GM12892 (cell line): ENCODE results near the gene LAP3.
A peak's percentile ranks its signal among the peaks of the same experiment; 100 is the strongest.

ENCODE experiments used
- DNase-seq: peaks from one replicate; pipeline ENCODE4 v3.0.0; 2011; ENCODE audit not compliant: insufficient read length
- FAIRE-seq: peaks from 2 replicates; lab custom pipeline; 2011; peaks lifted over from hg19 to GRCh38; lab: Jason Lieb, UNC
- POLR2A ChIP-seq: IDR thresholded peaks from 2 replicates; pipeline ENCODE4 v1.6.1; 2011; ENCODE audit warnings: low read depth, low read length, control low read depth
- POLR2AphosphoS5 ChIP-seq: IDR thresholded peaks from 2 replicates; pipeline ENCODE4 v1.6.1; 2011; ENCODE audit warnings: low read depth, low read length, control low read depth
- TAF1 ChIP-seq: IDR thresholded peaks from 2 replicates; pipeline ENCODE4 v1.6.1; 2011; ENCODE audit warnings: low read depth, mild to moderate bottlenecking, control low read depth, low read length, borderline replicate concordance

LAP3 gene

DNA sequence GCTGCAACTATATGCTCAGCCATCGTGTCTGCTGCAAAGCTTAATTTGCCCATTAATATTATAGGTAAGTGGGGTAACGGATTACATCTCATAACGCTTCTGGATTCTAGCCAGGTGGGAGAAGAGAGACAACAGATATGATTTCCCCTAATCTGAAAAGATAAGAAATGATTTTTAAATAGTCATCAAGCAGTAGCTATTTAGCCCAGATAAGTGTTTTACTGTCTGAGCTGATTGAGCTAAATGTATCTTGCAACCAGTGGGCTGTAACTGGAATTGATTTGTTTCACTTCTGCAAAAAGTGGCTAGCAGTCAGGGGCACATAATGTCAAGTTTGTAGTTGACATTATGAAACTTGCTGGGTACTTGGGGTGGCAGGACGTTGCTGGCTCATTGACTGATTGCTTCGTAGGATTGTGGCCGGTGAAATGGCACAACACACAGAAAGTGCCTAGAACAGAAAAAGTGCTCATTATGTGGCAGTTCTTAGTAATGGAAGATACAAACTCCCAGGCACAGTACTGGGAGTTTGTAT is 18.5 kb downstream of the LAP3 start:
- DNase-seq (no peak), FAIRE-seq (peak; percentile 90)
- no peak for TF ChIP-seq TAF1
- 0 out of 2 replicates have a peak, but pooled peaks have one; percentile 28 for TF ChIP-seq POLR2AphosphoS5

DNA sequence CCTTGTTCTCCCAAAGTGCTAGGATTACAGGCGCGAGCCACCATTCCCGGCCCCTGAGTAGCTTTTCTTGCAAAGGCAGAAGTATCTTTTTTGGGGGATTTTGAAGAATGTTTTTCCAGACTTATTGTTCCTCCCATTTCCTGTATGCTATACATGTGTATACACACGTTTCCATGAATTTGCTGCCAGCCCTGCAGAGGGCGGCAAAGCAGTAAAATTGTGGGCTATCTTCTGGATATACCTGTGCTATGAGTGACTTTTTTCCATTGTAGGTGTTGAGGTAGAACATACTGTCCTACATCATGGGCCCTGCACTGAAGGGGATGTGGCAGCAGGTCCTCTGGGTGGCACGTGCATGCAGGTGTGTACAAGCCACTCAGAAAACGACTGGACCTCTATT is 20.5 kb downstream of the LAP3 start:
- DNase-seq (no peak), FAIRE-seq (no peak)
- TF ChIP-seq TAF1 (no peak), POLR2A (no peak), POLR2AphosphoS5 (no peak)

DNA sequence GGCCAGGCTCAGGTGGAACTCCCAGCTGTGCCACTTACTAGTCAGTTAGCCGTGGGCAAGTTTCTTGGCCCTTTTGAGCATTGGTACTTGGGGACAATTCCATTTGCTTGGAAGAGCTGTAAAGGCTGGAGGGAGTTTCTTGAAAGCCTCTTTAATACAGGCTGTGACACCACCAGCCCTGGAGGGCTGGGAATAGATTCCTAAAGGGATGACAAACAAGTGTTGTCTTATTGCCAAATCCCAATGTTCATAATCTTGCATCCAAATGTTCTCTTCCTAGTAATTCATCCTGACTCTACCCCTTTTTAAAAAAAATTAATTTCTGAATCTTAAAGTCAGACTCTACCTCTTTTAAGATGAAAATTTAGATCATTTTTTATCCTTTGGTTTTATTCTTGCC is 22.8 kb downstream of the LAP3 start:
- no peak for DNase-seq
- FAIRE-seq = no peak
- TF ChIP-seq POLR2AphosphoS5 (no peak), TAF1 (no peak), POLR2A (no peak)

DNA sequence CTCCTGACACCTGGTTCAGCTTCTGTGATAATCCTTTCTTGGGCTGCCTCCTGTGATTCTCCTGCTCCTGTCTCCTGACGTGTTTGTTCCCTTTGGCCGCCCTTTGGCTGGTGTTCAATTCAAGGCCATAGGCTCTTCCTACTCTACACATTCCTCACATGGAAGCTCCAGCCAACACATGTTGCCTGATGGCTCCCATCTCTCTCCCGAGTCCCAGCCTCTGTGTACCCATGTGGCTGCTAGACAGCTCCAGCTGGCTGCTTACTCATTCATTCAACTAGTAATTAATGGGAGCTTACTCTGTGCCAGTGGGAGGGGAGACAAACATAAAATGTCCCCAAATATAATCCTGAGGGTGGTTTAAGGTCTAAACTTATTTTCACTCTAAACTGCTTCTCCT is 28.2 kb downstream of the LAP3 start:
- FAIRE-seq (no peak), DNase-seq (no peak)
- TF ChIP-seq TAF1 (no peak), POLR2AphosphoS5 (no peak), POLR2A (no peak)

DNA sequence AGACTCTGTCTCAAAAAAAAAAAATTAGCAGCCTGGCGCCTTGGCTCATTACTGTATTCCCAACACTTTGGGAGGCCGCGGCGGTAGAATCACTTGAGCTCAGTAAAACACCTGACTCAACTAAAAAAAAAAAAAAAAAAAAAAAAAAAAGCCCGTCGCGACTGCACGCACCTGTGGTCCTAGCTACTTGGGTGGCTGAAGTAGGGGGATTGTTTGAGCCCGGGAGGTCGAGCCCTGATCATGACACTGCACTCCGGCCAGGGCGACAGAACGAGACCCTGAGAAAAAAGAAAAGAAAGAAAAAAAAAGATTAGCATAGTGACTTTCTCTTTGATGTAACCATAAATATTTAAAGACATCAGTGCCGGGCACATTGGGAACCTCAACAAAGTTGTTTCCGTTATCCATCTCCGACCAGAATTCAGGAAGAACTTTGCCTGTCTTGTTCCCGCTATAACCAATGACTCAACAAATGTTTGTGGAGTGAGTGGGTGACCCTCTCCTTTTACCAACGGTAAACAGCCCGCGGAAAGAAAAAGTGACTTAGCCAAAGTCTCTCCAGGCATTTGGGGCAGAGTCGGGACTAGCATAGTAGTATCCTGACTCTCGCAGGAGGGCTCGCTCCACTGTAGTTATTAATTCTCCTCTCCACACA is 36.9 kb downstream of the LAP3 start:
- DNase-seq (no peak), FAIRE-seq (no peak)
- TF ChIP-seq POLR2AphosphoS5 = no peak
- TF ChIP-seq TAF1 = no peak
- TF ChIP-seq POLR2A = no peak

DNA sequence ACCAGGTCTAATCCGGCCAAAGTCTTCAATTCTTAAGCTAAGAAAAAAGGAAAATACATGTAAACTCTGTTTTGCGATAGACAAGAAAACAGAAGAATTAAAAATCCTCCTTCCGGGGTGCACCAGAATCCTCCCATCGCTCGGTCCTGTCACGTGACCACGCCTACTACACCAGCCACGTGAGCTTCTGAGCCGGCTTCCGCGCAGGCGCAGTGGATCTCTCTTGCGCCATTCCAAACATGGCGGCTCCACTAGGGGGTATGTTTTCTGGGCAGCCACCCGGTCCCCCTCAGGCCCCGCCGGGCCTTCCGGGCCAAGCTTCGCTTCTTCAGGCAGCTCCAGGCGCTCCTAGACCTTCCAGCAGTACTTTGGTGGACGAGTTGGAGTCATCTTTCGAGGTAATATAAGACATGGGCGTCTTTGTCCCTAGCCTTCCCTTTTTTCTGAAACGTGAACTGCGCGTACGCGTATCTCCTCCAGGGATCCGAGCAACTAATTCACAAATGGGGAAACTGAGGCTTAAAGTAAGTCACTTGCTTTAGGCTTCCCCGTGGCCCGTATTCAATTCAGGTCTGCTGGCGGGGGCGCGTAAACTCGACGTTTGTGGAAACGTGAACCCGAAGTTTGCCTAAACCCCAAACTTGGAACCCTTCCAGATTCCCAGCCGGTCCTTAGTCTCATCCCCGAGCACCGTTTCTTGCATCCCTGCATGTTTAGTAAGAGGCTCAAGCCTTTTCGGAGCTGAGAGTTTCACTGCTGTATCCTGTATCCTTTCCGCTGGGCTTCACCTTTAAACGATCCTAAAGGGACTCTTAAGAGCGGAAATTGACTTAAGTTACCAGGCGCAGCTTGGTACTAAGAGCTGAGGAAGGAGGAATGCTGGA is 37.7 kb downstream of the LAP3 start, which contains the start of gene MED28:
TSS of gene MED28 (plus strand) at position 226 of the 884 bp plus-strand sequence. CDS start at position 240, 14 bp downstream.
- FAIRE-seq (peak; percentile 98), DNase-seq (peak; percentile 95)
- TF ChIP-seq TAF1 (peak; percentile 95), POLR2AphosphoS5 (peak; percentile 95), POLR2A (peak; percentile 94)

DNA sequence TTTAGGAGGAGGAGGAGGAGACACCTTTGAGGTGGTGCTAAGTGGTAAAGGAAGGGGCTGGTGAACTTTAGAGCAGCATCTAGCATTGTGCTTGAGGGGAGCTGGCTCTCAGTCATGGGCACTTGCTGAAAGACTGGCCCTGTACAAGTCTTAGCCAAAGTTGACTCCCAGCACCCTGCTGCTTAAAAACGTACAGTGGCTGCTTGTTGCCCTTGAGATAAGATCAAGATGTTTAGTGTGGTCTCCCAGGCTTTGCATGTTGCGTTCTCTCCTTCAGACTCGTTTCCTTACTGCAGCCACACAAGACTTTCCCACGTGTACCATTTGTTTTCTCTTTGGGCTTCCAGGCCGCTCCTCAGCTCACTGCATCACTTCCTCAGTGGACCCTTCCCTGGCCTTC is 39.3 kb downstream of the LAP3 start:
- TF ChIP-seq POLR2AphosphoS5 (no peak), TAF1 (no peak), POLR2A (no peak)
- FAIRE-seq (no peak), DNase-seq (no peak)

DNA sequence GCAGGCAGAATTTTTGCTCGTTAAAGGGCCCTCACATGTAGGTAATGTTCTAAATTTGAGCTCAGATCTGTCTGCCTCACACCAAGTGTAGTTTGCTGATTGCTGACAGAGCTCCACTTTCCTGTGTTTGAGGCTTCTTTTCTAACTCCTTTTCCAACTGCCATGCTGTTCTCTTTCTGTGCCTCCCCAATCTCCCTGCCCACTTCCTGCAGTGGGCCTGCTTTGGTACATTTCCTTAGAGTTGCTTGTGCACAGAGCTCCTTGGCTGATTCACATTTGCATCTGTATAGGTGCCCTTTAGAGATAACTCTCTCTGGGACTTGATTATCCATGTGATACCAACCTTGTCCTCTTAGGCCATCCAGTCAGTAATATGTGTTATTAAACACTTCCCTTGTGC is 41.9 kb downstream of the LAP3 start:
- FAIRE-seq (no peak), DNase-seq (no peak)

DNA sequence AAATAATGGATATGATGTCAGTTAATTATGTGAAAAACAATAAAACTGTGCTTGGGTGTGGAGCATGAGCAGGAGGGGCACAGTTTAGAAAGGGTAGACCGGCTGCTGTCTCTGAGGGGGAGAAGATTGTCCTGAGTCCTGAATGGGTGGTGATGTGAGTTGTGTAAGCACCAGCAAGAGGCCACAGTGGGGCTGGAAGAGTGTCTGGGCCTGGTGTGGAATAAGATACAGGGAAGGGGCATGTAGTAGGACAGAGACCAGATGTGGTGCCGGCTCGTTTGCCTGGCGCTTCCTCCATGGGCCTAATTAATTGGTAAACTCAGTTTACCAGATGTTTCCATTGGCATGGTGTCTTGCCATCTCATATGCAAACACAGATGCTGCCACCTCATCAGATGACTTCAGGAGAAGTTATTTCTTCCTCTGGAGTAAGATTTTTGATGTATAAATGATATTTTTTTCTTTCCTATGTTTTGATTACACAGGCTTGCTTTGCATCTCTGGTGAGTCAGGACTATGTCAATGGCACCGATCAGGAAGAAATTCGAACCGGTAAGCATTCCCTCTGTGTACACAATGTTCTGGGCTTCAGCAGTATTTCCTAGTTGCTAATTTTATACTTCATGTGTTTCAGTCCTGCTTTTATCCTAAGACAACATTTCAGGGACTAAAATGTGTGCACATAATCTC is 42.6 kb downstream of the LAP3 start:
- DNase-seq (no peak), FAIRE-seq (no peak)
- TF ChIP-seq POLR2AphosphoS5 = no peak
- no peak for TF ChIP-seq TAF1
- no peak for TF ChIP-seq POLR2A

More for the DNA sequence above, 41.9 kb downstream of the LAP3 start:
- no peak for TF ChIP-seq POLR2AphosphoS5
- TF ChIP-seq POLR2A = no peak
- no peak for TF ChIP-seq TAF1

DNA sequence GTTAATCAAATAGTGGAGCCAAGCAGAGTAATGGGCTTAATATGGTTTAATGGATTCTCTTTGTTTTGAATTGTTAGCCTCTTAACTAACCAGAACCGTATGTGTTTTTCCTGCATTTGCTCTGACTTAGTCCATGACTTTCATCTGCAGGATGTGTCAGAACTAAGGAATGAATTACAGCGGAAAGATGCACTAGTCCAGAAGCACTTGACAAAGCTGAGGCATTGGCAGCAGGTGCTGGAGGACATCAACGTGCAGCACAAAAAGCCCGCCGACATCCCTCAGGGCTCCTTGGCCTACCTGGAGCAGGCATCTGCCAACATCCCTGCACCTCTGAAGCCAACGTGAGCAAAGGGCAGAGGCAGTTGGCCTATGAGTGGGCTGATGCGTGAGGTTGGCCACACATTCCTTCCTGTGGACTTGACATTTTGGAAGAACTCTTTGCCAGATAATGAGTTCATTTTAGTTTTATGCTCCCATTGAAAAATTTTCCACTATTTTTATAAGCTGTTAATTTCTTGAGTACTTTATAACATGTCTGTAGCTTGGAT is 46.5 kb downstream of the LAP3 start:
- no peak for FAIRE-seq
- no peak for TF ChIP-seq TAF1
- no peak for TF ChIP-seq POLR2AphosphoS5
- TF ChIP-seq POLR2A = no peak
- no peak for DNase-seq
